ENCODE measurements around the gene HSPG2. TPM values are rescaled to one million over a fixed set of nuclear protein-coding genes. Genes with fewer than 3 reads are reported as not detected.

The HSPG2 gene
- total RNA-seq, 1 donor, result 166 TPM

- no peak for DNase-seq (ENCODE audit: low read depth)
- no peak overlapping the region for H3K4me3 ChIP-seq (ENCODE audit: low read depth, low read length)
- TF ChIP-seq CTCF (IDR thresholded peaks at IDR 0.05; ENCODE audit: insufficient read depth, low read depth, low read length), result no peak
Measured at GRCh38 chr1:21823206-21823979, 113.7 kb downstream of the HSPG2 start.

- H3K4me3 ChIP-seq (ENCODE audit: low read depth, low read length), result no peak overlapping the region
- no peak for DNase-seq (ENCODE audit: low read depth)
- no peak for TF ChIP-seq CTCF (IDR thresholded peaks at IDR 0.05; ENCODE audit: insufficient read depth, low read depth, low read length)
Measured at GRCh38 chr1:21822349-21822748, 114.8 kb downstream of the HSPG2 start.

- no peak for TF ChIP-seq CTCF (IDR thresholded peaks at IDR 0.05; ENCODE audit: insufficient read depth, low read depth, low read length)
- H3K4me3 ChIP-seq (ENCODE audit: low read depth, low read length), result no peak overlapping the region
- DNase-seq (ENCODE audit: low read depth), result no peak
Measured at GRCh38 chr1:21821385-21822019, 115.6 kb downstream of the HSPG2 start.

- DNase-seq (ENCODE audit: low read depth), result no peak
- no peak for TF ChIP-seq CTCF (IDR thresholded peaks at IDR 0.05; ENCODE audit: insufficient read depth, low read depth, low read length)
- H3K4me3 ChIP-seq (ENCODE audit: low read depth, low read length), result no peak overlapping the region
Measured at GRCh38 chr1:21820597-21821232, 116.4 kb downstream of the HSPG2 start.

- no peak for DNase-seq (ENCODE audit: low read depth)
- H3K4me3 ChIP-seq (ENCODE audit: low read depth, low read length), result no peak overlapping the region
- TF ChIP-seq CTCF (IDR thresholded peaks at IDR 0.05; ENCODE audit: insufficient read depth, low read depth, low read length), result no peak
Measured at GRCh38 chr1:21818656-21819055, 118.5 kb downstream of the HSPG2 start.

GRCh38 chr1:21816602-21817302, 120.4 kb downstream of the HSPG2 start:
- H3K4me3 ChIP-seq (ENCODE audit: low read depth, low read length), result no peak overlapping the region
- peak; percentile 73 for DNase-seq (ENCODE audit: low read depth)
- no peak for TF ChIP-seq CTCF (IDR thresholded peaks at IDR 0.05; ENCODE audit: insufficient read depth, low read depth, low read length)

Measured in fibroblast of villous mesenchyme (primary cell).